ENCODE data around the gene TNNI2. TPM values are rescaled to one million over a fixed set of nuclear protein-coding genes. Genes with fewer than 3 reads are reported as not detected.
"Not testable (repeated sequence)": the region's sequence is repeated elsewhere in the genome, so short reads cannot be mapped to it uniquely, and the experiment has no call there.

Gene TNNI2
- total RNA-seq, result under 1 TPM in 1 of 2 experiments, not detected in 1; 0.31 TPM

DNA sequence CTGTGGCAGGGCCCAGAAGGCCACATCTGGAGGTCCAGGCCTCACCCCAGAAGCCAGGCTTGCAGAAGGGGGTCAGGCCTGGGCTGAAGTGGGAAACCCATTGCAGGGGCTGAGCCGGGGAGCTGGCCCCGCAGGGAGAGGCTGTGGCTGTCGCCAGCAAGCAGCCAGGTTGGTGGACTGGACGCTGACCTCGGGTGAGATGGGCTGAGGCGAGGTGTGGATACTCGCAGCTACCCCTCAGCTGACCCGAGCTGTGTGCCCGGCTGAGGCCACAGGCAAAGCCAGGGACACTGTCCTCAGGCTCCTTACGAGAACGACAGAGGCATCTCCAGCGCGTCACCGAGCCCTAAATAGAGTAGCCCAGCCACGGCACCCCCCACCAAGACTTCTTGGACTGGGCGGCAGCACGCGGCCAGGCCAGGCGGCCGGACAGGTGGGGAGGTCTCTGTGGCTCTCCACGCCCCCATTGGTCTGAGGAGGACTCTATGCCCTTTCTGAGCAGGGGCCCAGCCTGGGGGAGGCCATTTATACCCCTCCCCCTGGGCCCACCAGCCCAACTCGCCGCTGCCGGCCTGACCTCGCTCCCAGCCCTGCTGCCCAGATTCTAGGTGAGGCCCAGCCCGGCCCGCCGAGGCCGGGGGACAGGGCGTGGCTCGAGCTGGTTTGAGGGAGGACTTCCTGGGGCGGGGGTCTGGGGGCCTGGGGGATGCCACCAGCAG is at the start of gene TNNI2:
TNNI2 (plus strand) TSS at position 556 of the 719 bp plus-strand sequence. CDS start 716 bp downstream, outside the sequence.
- no peaks in the 10 kb centered on the region for H3K9me3 Mint-ChIP-seq
- H3K27me3 Mint-ChIP-seq, result no peaks in the 10 kb centered on the region
- no peak for DNase-seq
- no peak within 1 kb of the TSS for H3K4me3 Mint-ChIP-seq
- H3K4me1 Mint-ChIP-seq, result peaks cover 10% of the 10 kb centered on the region
- no peaks in the 10 kb centered on the region for H3K36me3 Mint-ChIP-seq
- peak within 1 kb of the TSS; percentile 42 for H3K27ac Mint-ChIP-seq

DNA sequence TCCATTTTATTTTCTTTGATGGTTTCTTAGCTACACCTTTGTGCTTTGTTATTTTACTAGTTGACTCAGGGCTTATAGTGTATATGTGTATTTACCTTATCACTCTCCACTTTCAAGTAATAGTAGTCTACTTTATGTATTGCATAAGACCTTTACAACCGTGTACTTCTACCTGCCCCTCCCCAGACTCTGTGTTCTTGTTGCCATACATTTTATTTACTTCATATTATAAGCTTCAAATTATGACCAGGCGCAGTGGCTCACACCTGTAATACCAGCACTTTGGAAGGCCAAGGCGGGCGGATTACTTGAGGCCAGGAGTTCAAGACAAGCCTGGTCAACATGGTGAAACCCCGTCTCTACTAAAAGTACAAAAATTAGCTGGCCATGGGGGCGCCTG is 46.9 kb upstream of the TNNI2 start:
- no peak overlapping the region for H3K4me3 Mint-ChIP-seq
- no peak for DNase-seq
- H3K4me1 Mint-ChIP-seq, result peaks cover 3% of the 10 kb centered on the region
- no peak overlapping the region for H3K27ac Mint-ChIP-seq
- no peaks in the 10 kb centered on the region for H3K27me3 Mint-ChIP-seq
- H3K36me3 Mint-ChIP-seq, result peaks cover 6% of the 10 kb centered on the region
- peaks cover 1% of the 10 kb centered on the region for H3K9me3 Mint-ChIP-seq

DNA sequence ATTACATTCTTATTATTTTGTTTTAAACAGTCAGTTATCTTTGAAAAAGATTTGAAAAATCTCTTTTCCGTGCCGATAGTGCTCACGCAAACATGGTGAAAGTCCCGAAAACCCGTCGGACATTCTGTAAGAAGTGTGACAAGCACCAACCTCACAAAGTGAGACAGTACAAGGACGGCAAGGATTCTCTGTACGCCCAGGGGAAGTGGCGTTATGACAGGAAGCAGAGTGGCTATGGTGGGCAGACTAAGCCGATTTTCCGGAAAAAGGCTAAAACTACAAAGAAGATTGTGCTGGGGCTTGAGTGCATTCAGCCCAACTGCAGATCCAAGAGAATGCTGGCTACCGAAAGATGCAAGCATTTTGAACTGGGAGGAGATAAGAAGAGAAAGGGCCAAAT is 46.3 kb upstream of the TNNI2 start:
- DNase-seq, result no peak
- H3K36me3 Mint-ChIP-seq, result peaks cover 6% of the 10 kb centered on the region
- no peak overlapping the region for H3K27ac Mint-ChIP-seq
- H3K4me1 Mint-ChIP-seq, result peaks cover 3% of the 10 kb centered on the region
- no peaks in the 10 kb centered on the region for H3K27me3 Mint-ChIP-seq
- peaks cover 1% of the 10 kb centered on the region for H3K9me3 Mint-ChIP-seq
- peak overlapping the region; percentile 72 for H3K4me3 Mint-ChIP-seq

DNA sequence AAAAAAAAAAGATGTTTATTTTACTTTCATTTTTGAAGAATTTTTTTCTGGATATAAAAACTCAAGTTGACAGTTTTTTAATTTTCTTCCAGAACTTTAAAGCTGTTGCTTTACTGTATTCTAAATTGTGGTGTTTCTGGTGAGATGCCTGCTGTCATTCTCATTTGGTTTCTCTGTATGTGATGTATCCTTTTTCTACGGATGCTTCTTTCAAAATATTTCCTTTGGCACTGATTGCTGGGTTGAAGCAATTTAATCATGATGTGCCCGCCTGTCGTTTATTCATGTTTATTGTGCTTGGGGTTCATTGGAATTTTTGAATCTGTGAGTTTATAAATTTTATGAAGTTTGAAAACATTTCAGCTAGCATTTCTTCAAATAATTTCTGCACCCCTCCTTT is 45.7 kb upstream of the TNNI2 start:
- DNase-seq, result no peak
- Mint-ChIP-seq H3K27ac (no peak overlapping the region), H3K4me1 (peaks cover 3% of the 10 kb centered on the region), H3K9me3 (peaks cover 1% of the 10 kb centered on the region), H3K27me3 (no peaks in the 10 kb centered on the region), H3K36me3 (peaks cover 6% of the 10 kb centered on the region), H3K4me3 (no peak overlapping the region)

DNA sequence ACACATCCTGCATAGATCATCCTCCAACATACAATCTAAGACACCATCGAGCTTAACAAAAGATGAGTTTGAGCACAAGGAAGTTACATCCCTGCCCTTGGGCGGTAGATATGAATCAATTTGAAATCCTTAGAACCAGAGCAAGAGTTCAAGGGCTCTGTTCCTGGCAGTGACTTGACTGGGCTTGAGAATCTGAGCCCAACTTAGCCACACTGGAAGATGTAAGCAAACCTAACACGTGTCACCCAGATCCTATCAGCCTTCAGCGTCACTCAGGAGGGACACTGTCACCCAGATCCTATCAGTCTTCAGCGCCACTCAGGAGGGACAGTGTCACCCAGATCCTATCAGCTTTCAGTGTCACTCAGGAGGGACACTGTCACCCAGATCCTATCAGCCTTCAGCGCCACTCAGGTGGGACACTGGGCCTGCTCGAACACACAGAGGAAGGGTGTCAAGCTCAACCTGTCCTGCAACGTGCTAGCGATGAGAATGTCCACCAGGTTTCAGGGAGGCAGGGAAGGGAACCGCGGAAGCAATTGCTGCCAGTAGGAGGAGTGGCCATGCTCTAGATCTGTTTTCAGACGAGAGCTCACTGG is 42.3 kb upstream of the TNNI2 start:
- Mint-ChIP-seq H3K9me3 (peaks cover 1% of the 10 kb centered on the region), H3K4me3 (no peak overlapping the region), H3K36me3 (peaks cover 6% of the 10 kb centered on the region), H3K27ac (no peak overlapping the region), H3K27me3 (no peaks in the 10 kb centered on the region), H3K4me1 (peaks cover 3% of the 10 kb centered on the region)
- DNase-seq, result no peak

DNA sequence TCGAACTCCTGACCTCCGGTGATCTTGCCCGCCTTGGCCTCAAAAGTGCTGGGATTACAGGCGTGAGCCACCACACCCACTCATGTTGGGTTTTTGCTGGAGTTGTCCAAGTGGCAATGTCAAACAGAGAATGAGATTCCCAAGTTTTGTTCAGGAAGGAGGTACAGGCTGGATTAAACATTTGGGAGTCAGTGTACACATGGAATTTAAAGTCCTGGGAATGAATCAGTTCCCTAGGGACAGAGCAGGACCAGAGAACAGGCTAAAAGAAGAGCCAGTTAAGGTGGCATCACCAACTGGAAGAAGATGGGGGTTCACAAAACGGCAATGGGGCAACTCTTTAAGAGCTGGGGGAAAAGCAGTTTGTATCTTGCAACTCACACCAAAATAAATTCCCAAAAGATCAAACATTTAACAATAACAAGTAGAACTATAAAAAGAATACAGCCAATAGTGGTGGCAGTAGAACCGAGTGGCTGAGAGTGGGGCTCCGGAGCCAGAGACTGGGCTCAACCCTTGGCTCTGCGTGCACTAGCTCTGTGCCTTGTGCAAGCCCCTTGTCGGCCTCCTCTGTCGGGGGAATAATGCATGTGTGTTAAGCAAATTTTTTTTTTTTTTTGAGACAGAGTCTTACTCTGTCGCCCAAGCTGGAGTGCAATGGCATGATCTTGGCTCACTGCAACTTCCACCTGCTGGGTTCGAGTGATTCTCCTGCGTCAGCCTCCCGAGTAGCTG is 41.2 kb upstream of the TNNI2 start:
- no peak for DNase-seq
- H3K4me1 Mint-ChIP-seq, result peaks cover 1% of the 10 kb centered on the region
- no peak overlapping the region for H3K27ac Mint-ChIP-seq

DNA sequence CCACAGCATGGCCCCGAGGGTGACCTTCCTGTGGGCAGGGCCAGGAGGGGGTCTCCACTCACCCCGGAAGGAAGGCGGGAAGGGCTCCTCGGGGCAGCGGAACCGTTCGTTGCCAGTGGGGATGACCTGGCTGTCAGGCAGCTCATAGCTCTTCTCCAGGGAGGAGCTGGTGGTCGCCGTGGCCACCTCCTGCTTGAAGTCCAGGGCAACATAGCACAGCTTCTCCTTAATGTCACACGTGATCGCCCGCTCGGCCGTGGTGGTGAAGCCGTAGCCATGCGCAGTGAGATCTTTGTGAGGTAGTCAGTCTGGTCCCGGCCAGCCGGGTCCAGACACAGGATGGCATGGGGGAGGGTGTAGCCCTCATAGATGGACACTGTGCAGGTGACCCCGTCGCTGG is 35.5 kb upstream of the TNNI2 start:
- H3K36me3 Mint-ChIP-seq, result no peaks in the 10 kb centered on the region
- H3K9me3 Mint-ChIP-seq, result no peaks in the 10 kb centered on the region
- DNase-seq, result no peak
- no peak overlapping the region for H3K27ac Mint-ChIP-seq
- no peak overlapping the region for H3K4me3 Mint-ChIP-seq
- H3K4me1 Mint-ChIP-seq, result no peaks in the 10 kb centered on the region
- H3K27me3 Mint-ChIP-seq, result peaks cover 6% of the 10 kb centered on the region

More for the DNA sequence above, 41.2 kb upstream of the TNNI2 start:
- Mint-ChIP-seq H3K36me3 (peaks cover 4% of the 10 kb centered on the region), H3K4me3 (no peak overlapping the region), H3K27me3 (no peaks in the 10 kb centered on the region), H3K9me3 (peaks cover under 1% of the 10 kb centered on the region)

DNA sequence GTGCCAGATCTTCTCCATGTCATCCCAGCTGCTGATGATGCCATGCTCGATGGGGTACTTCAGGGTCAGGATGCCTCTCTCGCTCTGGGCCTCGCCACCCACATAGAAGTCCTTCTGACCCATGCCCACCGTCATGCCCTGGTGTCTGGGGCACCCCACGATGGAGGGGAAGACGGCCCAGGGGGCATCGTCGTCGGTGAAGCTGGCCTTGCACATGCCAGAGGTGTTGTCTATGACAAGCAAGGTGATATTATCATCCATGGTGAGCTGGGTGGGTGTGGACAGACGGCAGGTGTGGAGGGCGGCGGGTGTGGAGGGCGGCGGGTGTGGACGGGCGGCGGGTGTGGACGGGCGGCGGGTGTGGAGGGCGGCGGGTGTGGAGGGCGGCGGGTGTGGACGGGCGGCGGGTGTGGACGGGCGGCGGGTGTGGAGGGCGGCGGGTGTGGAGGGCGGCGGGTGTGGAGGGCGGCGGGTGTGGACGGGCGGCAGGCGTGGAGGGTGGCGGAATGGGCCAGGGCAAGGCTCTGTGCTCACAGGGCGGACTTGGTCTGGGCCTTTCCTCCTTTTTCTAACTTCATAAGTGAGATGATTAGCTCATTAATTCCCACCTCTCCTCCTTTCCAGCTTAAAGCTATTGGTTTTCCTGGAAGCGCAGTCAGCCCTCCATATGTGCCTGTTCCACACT is 34.8 kb upstream of the TNNI2 start:
- not testable (repeated sequence) for H3K4me1 Mint-ChIP-seq, H3K36me3 Mint-ChIP-seq, H3K27me3 Mint-ChIP-seq, H3K9me3 Mint-ChIP-seq, DNase-seq, H3K4me3 Mint-ChIP-seq, H3K27ac Mint-ChIP-seq

DNA sequence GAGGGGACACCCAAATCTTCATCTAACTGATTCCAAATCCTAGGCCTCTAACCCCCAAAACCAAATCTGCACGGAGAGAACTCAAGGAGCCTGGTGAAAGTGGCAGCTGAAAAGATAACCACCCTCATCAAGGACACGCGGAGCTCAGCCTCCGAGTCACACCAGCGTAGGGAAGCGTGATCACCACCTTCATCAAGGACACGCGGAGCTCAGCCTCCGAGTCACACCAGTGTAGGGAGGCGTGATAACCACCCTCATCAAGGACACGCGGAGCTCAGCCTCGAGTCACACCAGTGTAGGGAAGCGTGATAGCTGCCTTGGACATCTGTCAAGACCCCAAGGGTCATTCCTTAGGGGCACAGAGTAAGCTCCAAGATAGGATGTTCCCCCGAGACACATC is 33.3 kb upstream of the TNNI2 start:
- Mint-ChIP-seq H3K4me1 (no peaks in the 10 kb centered on the region), H3K36me3 (peaks cover 1% of the 10 kb centered on the region), H3K27ac (no peak overlapping the region), H3K9me3 (no peaks in the 10 kb centered on the region), H3K4me3 (no peak overlapping the region), H3K27me3 (peaks cover 6% of the 10 kb centered on the region)
- no peak for DNase-seq

DNA sequence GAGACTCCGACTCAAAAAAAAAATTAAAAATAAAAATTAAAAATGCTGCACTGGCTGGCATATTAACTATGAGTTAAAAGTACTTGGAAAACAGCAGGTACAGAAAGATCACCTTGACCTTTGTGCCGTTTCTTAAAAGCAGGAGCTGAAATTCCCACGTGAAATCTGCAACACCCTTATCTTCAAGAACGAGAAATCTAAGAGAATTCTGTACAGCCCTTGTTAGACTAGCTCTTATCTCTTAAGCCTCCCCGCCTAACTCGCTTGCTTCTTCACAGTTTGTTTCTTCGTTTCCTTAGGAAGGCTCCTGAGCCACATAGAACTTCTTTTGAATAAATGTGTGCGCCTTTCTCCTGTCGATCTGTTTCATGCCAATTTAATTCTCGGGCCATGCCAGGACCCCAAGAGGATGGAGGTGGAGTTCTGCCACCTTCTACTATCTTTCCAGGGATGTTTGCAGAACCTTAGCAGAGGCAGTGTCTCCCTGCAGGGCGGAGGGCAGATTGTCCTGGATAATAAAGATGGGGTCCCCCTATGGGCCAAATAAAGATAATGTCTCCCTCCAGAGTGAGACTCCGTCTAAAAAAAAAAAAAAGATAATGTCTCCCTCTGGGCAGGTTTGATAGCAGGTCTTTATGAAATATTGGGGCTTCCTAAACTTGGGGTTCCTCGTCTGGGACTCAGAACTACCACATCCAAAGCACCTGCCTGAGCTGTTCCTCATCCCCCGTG is 31.4 kb upstream of the TNNI2 start:
- Mint-ChIP-seq H3K9me3 (no peaks in the 10 kb centered on the region), H3K4me1 (no peaks in the 10 kb centered on the region), H3K27ac (no peak overlapping the region), H3K4me3 (no peak overlapping the region), H3K36me3 (peaks cover 1% of the 10 kb centered on the region), H3K27me3 (peaks cover 6% of the 10 kb centered on the region)
- DNase-seq, result no peak

DNA sequence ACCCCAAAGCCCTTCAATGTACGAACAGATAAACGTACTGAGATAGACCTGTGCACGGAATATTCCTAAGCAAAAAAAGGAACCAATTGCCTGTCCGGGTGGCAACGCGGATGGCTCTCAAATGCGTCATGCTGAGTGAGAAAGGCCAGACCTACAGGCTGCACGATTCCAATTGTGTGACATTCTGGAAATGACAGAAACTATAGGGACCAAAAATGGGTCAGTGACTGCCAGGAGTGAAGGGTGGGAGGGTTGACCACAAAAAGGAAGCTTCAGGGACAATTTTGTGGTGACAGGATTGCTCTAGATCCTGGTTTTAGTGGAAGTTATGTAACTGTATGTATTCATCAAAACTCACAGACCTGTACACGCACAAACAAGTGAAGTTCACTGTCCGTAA is 28.0 kb upstream of the TNNI2 start:
- no peaks in the 10 kb centered on the region for H3K4me1 Mint-ChIP-seq
- no peak overlapping the region for H3K4me3 Mint-ChIP-seq
- DNase-seq, result no peak
- peaks cover 8% of the 10 kb centered on the region for H3K27me3 Mint-ChIP-seq
- H3K27ac Mint-ChIP-seq, result no peak overlapping the region
- H3K36me3 Mint-ChIP-seq, result peaks cover 1% of the 10 kb centered on the region
- H3K9me3 Mint-ChIP-seq, result no peaks in the 10 kb centered on the region

DNA sequence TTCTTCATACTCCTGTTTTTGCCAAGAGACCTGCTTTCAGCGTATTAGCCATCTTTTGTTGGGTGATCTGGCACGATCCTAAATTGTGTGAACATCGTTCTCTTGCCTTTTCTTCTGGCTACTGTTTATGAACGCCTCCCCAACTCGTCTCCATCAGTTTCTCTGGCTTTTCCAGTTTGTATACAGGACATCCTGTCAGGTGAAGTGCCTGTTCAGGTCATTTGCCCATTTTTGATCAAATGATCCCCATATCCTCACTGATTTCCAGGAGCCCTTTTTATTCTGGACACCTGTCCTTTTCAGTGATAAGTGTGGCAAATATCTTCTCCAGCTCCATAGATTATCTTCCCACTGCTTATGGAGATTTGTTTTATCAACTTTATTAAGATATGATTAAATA is 26.5 kb upstream of the TNNI2 start:
- Mint-ChIP-seq H3K36me3 (peaks cover 1% of the 10 kb centered on the region), H3K4me1 (no peaks in the 10 kb centered on the region), H3K9me3 (no peaks in the 10 kb centered on the region), H3K27me3 (peaks cover 8% of the 10 kb centered on the region), H3K27ac (no peak overlapping the region), H3K4me3 (no peak overlapping the region)
- DNase-seq, result no peak

DNA sequence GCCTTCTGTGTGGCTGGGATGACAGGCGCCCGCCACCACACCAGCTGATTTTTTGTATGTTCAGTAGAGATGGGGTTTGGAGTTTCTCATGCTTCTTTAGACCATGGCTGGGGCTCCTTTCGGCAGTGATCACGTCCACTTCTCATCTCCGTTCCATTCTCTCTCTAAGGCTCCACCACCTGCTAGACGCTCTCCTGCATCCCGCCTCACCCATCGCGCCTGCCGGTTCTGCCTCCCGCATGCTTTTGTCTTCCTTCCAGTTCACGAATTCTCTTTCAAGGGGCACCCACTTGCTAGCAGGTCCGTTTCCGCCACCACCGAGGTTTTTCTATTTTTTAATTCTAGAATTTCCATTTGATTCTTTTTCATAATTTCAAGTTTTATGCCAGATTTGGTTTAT is 26.0 kb upstream of the TNNI2 start:
- no peak for DNase-seq
- no peaks in the 10 kb centered on the region for H3K4me1 Mint-ChIP-seq
- H3K36me3 Mint-ChIP-seq, result peaks cover 1% of the 10 kb centered on the region
- H3K27me3 Mint-ChIP-seq, result peaks cover 4% of the 10 kb centered on the region
- no peak overlapping the region for H3K27ac Mint-ChIP-seq
- no peaks in the 10 kb centered on the region for H3K9me3 Mint-ChIP-seq
- no peak overlapping the region for H3K4me3 Mint-ChIP-seq

DNA sequence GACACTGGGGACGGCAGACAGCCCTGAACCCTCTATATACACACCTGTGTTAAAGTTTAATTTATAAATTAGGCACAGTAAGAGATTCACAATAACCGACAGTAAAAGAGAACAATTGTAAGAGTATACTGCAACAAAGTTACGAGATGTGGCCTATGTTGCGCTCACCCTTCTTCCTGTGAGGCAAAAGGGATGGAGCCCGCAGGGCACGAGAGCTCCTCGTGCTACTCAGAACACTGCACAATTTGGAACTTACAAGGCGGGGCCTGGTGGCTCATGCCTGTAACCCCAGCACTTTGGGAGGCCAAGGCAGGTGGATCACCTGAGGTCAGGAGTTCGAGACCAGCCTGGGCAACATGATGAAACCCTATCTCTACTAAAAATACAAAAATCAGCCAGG is 25.4 kb upstream of the TNNI2 start:
- not testable (repeated sequence) for H3K36me3 Mint-ChIP-seq, H3K4me3 Mint-ChIP-seq, H3K9me3 Mint-ChIP-seq, H3K27ac Mint-ChIP-seq, H3K4me1 Mint-ChIP-seq, DNase-seq, H3K27me3 Mint-ChIP-seq

DNA sequence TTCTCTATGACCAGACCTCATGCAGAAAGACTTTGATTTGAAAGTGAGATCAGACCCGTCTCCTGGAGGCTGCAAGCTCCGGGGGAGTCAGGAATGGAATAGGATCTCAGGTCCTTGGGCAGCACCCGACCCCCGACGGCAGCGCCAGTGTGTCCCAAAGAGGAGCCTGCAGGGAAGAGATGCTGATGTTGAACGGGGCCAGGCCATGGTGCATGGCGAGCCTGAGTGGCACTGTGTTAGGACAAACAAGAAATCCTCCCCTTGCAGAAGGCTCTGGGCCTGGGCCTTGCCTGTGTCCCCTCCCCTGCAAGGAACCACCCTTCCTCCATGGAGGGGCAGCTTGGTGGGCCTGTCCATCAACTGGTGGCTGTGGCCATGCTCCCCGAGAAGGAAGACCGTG is 24.1 kb upstream of the TNNI2 start:
- Mint-ChIP-seq H3K36me3 (no peaks in the 10 kb centered on the region), H3K4me1 (no peaks in the 10 kb centered on the region), H3K27ac (no peak overlapping the region), H3K9me3 (no peaks in the 10 kb centered on the region), H3K27me3 (peaks cover 3% of the 10 kb centered on the region), H3K4me3 (no peak overlapping the region)
- DNase-seq, result no peak
